ENCODE data around the gene LRRC4C.

- TF ChIP-seq CTCF (IDR thresholded peaks at IDR 0.05) (no peak), POLR2AphosphoS5 (IDR thresholded peaks at IDR 0.05) (no peak)
Measured at GRCh38 chr11:41254966-41255365, 204.5 kb downstream of the LRRC4C start.
